ENCODE data around the gene NPTX1.

Gene NPTX1

DNA sequence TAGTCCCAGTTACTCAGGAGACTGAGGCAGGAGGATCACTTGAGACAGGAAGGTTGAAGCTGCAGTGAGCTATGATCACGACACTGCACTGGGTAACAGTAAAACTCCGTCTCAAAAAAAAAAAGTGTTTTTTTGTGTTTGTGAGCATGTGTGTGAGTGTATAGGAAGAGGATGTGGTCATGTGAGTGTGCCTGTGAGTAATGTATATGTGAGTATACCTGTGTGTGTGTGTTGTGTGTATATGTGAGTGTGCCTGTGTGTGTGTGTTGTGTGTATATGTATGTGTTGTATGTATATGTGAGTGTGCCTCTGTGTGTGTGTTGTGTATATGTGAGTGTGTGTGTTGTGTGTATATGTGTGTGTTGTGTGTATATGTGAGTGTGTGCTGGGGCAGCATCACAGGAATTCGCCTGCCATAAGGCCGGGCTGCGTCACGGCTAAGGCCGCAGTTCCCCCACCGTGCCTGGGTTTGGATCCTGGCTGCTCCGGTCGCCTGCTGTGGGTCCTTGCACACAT lies 21.4 kb upstream of the NPTX1 start:
- Histone ChIP-seq H3K79me1 (ENCODE audit: low read length) (no peaks in the 10 kb centered on the region), H3K4me3 (ENCODE audit: low read length) (no peak overlapping the region), H3K23ac (ENCODE audit: low read length) (no peak overlapping the region), H3K79me2 (ENCODE audit: control insufficient read depth, insufficient read depth, low read length) (no peaks in the 10 kb centered on the region), H3K27ac (ENCODE audit: low read depth, low read length) (no peak overlapping the region), H3K18ac (ENCODE audit: low read length) (no peak overlapping the region), H3K36me3 (ENCODE audit: control insufficient read depth, insufficient read depth, low read length) (no peaks in the 10 kb centered on the region), H3K4ac (ENCODE audit: low read depth, low read length) (no peak overlapping the region), H3K9ac (ENCODE audit: low read length) (no peak overlapping the region), H3K4me1 (ENCODE audit: control insufficient read depth, low read depth, low read length) (no peaks in the 10 kb centered on the region), H3K56ac (ENCODE audit: low read length) (no peak overlapping the region), H3K4me2 (ENCODE audit: low read length) (no peak overlapping the region), H4K5ac (ENCODE audit: low read length) (no peak overlapping the region), H4K8ac (ENCODE audit: low read depth, low read length) (no peak overlapping the region), H2AK5ac (ENCODE audit: low read length) (no peak overlapping the region), H2BK15ac (replicated peaks; ENCODE audit: low read depth) (no peak overlapping the region), H2BK120ac (ENCODE audit: low read depth, low read length) (no peak overlapping the region), H2BK5ac (ENCODE audit: low read length) (no peak overlapping the region), H3K27me3 (ENCODE audit: insufficient read depth, low read length, poor library complexity) (no peaks in the 10 kb centered on the region)
- DNase-seq, result no peak
- no CpG with 5 or more reads among the region's 10 CpGs for WGBS (ENCODE audit: extremely low coverage, insufficient coverage, low lambda C conversion rate)

DNA sequence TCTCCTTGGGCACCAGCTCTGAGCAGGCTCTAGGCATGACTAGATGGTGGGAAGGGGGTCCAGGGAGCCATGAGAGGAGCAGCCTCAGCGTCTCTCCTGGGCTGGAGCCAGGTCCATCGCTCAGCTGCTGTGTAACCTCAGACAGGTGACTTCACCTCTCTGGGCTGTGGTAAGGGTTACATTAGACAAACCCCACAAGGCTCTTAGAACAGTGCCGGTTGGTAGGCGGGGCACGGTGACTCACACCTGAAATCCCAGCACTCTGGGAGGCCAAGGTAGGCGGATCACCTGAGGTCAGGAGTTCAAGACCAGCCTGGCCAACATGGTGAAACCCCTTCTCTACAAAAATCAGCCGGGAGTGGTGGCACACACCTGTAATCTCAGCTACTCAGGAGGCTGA lies 18.1 kb upstream of the NPTX1 start:
- H3K36me3 ChIP-seq (ENCODE audit: control insufficient read depth, insufficient read depth, low read length), result no peaks in the 10 kb centered on the region
- no CpG with 5 or more reads among the region's 7 CpGs for WGBS (ENCODE audit: extremely low coverage, insufficient coverage, low lambda C conversion rate)

GRCh38 chr17:80492343-80493136 lies 16.1 kb upstream of the NPTX1 start:
- no peak overlapping the region for H3K4me3 ChIP-seq (ENCODE audit: low read length)
- no peak overlapping the region for H4K8ac ChIP-seq (ENCODE audit: low read depth, low read length)
- H3K56ac ChIP-seq (ENCODE audit: low read length), result no peak overlapping the region
- H3K4ac ChIP-seq (ENCODE audit: low read depth, low read length), result no peak overlapping the region
- no peaks in the 10 kb centered on the region for H3K79me2 ChIP-seq (ENCODE audit: control insufficient read depth, insufficient read depth, low read length)
- H2BK15ac ChIP-seq (replicated peaks; ENCODE audit: low read depth), result no peak overlapping the region
- no peak overlapping the region for H3K4me2 ChIP-seq (ENCODE audit: low read length)
- H2AK5ac ChIP-seq (ENCODE audit: low read length), result no peak overlapping the region
- H4K5ac ChIP-seq (ENCODE audit: low read length), result no peak overlapping the region
- no peak overlapping the region for H3K27ac ChIP-seq (ENCODE audit: low read depth, low read length)
- no peak overlapping the region for H3K9ac ChIP-seq (ENCODE audit: low read length)
- H3K4me1 ChIP-seq (ENCODE audit: control insufficient read depth, low read depth, low read length), result no peaks in the 10 kb centered on the region
- H2BK120ac ChIP-seq (ENCODE audit: low read depth, low read length), result no peak overlapping the region
- H3K36me3 ChIP-seq (ENCODE audit: control insufficient read depth, insufficient read depth, low read length), result no peaks in the 10 kb centered on the region
- H2BK5ac ChIP-seq (ENCODE audit: low read length), result no peak overlapping the region
- H3K18ac ChIP-seq (ENCODE audit: low read length), result no peak overlapping the region
- H3K23ac ChIP-seq (ENCODE audit: low read length), result no peak overlapping the region
- no peaks in the 10 kb centered on the region for H3K27me3 ChIP-seq (ENCODE audit: insufficient read depth, low read length, poor library complexity)
- no peaks in the 10 kb centered on the region for H3K79me1 ChIP-seq (ENCODE audit: low read length)
- no CpG with 5 or more reads among the region's 21 CpGs for WGBS (ENCODE audit: extremely low coverage, insufficient coverage, low lambda C conversion rate)
- DNase-seq, result no peak

More for the DNA sequence above, 18.1 kb upstream of the NPTX1 start:
- no peak overlapping the region for H3K4ac ChIP-seq (ENCODE audit: low read depth, low read length)
- H3K27ac ChIP-seq (ENCODE audit: low read depth, low read length), result no peak overlapping the region
- no peak overlapping the region for H4K5ac ChIP-seq (ENCODE audit: low read length)
- no peak overlapping the region for H2BK5ac ChIP-seq (ENCODE audit: low read length)
- no peak overlapping the region for H2AK5ac ChIP-seq (ENCODE audit: low read length)
- no peak overlapping the region for H3K4me2 ChIP-seq (ENCODE audit: low read length)
- no peak overlapping the region for H3K23ac ChIP-seq (ENCODE audit: low read length)
- no peak overlapping the region for H3K9ac ChIP-seq (ENCODE audit: low read length)
- no peaks in the 10 kb centered on the region for H3K4me1 ChIP-seq (ENCODE audit: control insufficient read depth, low read depth, low read length)
- no peak overlapping the region for H2BK15ac ChIP-seq (replicated peaks; ENCODE audit: low read depth)
- no peaks in the 10 kb centered on the region for H3K27me3 ChIP-seq (ENCODE audit: insufficient read depth, low read length, poor library complexity)
- no peak overlapping the region for H3K18ac ChIP-seq (ENCODE audit: low read length)
- H3K4me3 ChIP-seq (ENCODE audit: low read length), result no peak overlapping the region
- no peaks in the 10 kb centered on the region for H3K79me2 ChIP-seq (ENCODE audit: control insufficient read depth, insufficient read depth, low read length)
- H3K79me1 ChIP-seq (ENCODE audit: low read length), result no peaks in the 10 kb centered on the region
- H2BK120ac ChIP-seq (ENCODE audit: low read depth, low read length), result no peak overlapping the region
- H3K56ac ChIP-seq (ENCODE audit: low read length), result no peak overlapping the region
- H4K8ac ChIP-seq (ENCODE audit: low read depth, low read length), result no peak overlapping the region
- DNase-seq, result no peak

DNA sequence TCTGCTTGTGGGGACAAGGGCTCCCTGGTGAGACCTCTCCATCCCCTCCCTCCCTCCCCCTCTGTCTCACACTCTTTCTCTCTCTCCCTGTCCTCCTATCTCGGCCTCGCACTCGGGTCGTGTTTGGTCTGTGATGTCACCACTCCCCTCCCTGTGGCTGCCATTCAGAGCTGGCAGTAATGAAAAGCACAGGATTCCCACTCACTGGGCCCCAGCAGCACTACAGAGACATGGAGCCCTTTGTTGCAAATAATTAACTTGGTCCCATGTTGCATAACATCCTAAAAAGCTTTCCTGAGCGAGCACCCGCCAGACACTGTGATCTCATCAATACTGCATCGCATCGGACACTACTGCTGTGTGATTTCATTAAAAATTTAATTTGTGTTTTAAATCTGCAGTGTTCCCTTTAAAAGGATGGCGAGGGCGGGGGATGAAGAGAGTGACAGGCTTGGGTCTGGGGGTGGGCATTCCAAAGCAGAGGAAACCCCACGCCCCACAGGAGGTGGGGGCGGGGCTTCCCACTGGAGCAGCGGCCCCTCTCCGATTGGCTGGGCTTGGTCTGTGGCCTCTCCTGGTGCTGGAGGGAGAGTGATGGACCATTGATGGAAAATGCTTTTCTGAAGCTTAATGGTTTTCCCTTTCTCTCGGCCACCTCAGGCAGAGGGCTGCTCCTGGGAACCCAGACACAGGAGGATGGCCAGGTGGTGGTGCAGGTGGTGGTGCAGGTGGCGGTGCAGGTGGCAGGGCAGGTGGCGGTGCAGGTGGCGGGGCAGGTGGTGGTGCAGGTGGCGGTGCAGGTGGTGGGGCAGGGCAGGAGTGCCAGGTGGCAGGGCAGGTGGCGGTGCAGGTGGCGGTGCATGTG lies 15.3 kb upstream of the NPTX1 start:
- H3K79me2 ChIP-seq (ENCODE audit: control insufficient read depth, insufficient read depth, low read length), result no peaks in the 10 kb centered on the region
- H3K4me1 ChIP-seq (ENCODE audit: control insufficient read depth, low read depth, low read length), result no peaks in the 10 kb centered on the region
- no peaks in the 10 kb centered on the region for H3K79me1 ChIP-seq (ENCODE audit: low read length)
- H2BK5ac ChIP-seq (ENCODE audit: low read length), result no peak overlapping the region
- no CpG with 5 or more reads among the region's 21 CpGs for WGBS (ENCODE audit: extremely low coverage, insufficient coverage, low lambda C conversion rate)
- H3K4me2 ChIP-seq (ENCODE audit: low read length), result no peak overlapping the region
- DNase-seq, result peak; percentile 54
- no peaks in the 10 kb centered on the region for H3K36me3 ChIP-seq (ENCODE audit: control insufficient read depth, insufficient read depth, low read length)
- H3K56ac ChIP-seq (ENCODE audit: low read length), result no peak overlapping the region
- no peak overlapping the region for H4K5ac ChIP-seq (ENCODE audit: low read length)
- H3K23ac ChIP-seq (ENCODE audit: low read length), result no peak overlapping the region
- H3K4me3 ChIP-seq (ENCODE audit: low read length), result no peak overlapping the region
- no peak overlapping the region for H2BK15ac ChIP-seq (replicated peaks; ENCODE audit: low read depth)
- no peak overlapping the region for H4K8ac ChIP-seq (ENCODE audit: low read depth, low read length)
- no peak overlapping the region for H3K27ac ChIP-seq (ENCODE audit: low read depth, low read length)
- H3K4ac ChIP-seq (ENCODE audit: low read depth, low read length), result no peak overlapping the region
- H2BK120ac ChIP-seq (ENCODE audit: low read depth, low read length), result no peak overlapping the region
- H3K27me3 ChIP-seq (ENCODE audit: insufficient read depth, low read length, poor library complexity), result no peaks in the 10 kb centered on the region
- H3K18ac ChIP-seq (ENCODE audit: low read length), result no peak overlapping the region
- no peak overlapping the region for H3K9ac ChIP-seq (ENCODE audit: low read length)
- H2AK5ac ChIP-seq (ENCODE audit: low read length), result no peak overlapping the region

DNA sequence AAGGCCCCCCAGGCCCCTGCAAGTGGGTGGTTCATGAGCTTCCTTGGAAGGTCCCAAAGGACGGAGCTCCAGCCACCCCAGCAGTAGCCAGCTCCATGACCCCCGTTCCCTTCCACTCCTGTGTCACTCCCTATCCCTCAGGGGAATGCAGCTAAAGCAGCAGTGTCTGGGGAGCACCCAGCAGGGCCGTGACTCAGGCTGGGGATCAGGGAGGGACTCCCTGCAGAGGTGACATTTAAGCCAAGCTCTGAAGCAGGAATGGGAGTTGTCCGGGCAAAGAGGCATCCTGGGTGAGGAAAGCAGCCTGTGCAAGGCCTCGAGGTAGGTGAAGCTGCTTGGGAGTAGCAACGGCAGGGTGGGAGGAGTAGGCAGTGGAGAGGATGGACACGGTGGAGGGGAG lies 11.1 kb upstream of the NPTX1 start:
- no peaks in the 10 kb centered on the region for H3K4me1 ChIP-seq (ENCODE audit: control insufficient read depth, low read depth, low read length)
- no peaks in the 10 kb centered on the region for H3K79me2 ChIP-seq (ENCODE audit: control insufficient read depth, insufficient read depth, low read length)
- no peak overlapping the region for H2AK5ac ChIP-seq (ENCODE audit: low read length)
- H3K36me3 ChIP-seq (ENCODE audit: control insufficient read depth, insufficient read depth, low read length), result no peaks in the 10 kb centered on the region
- no peak overlapping the region for H2BK15ac ChIP-seq (replicated peaks; ENCODE audit: low read depth)
- WGBS (ENCODE audit: extremely low coverage, insufficient coverage, low lambda C conversion rate), result no CpG with 5 or more reads among the region's 7 CpGs
- no peak overlapping the region for H3K18ac ChIP-seq (ENCODE audit: low read length)
- no peak overlapping the region for H3K9ac ChIP-seq (ENCODE audit: low read length)
- H4K5ac ChIP-seq (ENCODE audit: low read length), result no peak overlapping the region
- no peak overlapping the region for H3K56ac ChIP-seq (ENCODE audit: low read length)
- no peak overlapping the region for H4K8ac ChIP-seq (ENCODE audit: low read depth, low read length)
- H3K4me2 ChIP-seq (ENCODE audit: low read length), result no peak overlapping the region
- no peak overlapping the region for H2BK120ac ChIP-seq (ENCODE audit: low read depth, low read length)
- H3K27ac ChIP-seq (ENCODE audit: low read depth, low read length), result no peak overlapping the region
- H3K4me3 ChIP-seq (ENCODE audit: low read length), result no peak overlapping the region
- no peaks in the 10 kb centered on the region for H3K79me1 ChIP-seq (ENCODE audit: low read length)
- no peak overlapping the region for H2BK5ac ChIP-seq (ENCODE audit: low read length)
- H3K4ac ChIP-seq (ENCODE audit: low read depth, low read length), result no peak overlapping the region
- DNase-seq, result no peak
- H3K23ac ChIP-seq (ENCODE audit: low read length), result no peak overlapping the region
- H3K27me3 ChIP-seq (ENCODE audit: insufficient read depth, low read length, poor library complexity), result no peaks in the 10 kb centered on the region
